Loucy (cell line): ENCODE measurements around the gene NHEJ1.

Experiments
- H2AFZ ChIP-seq: fragments of 200-600 bp; sonication (generic); 2 replicates; pipeline ENCODE4 v1.6.0; 2016; ENCODE audit warnings: antibody characterized with exemption, mild to moderate bottlenecking, low read length, moderate library complexity
- H3F3A ChIP-seq: fragments of 200-600 bp; 2 replicates; pipeline ENCODE4 v1.6.0; 2016; ENCODE audit warnings: antibody characterized with exemption, low read depth, mild to moderate bottlenecking
- H3K27me3 ChIP-seq: fragments of 200-600 bp; sonication (generic); 2 replicates; pipeline ENCODE4 v1.6.1; 2014; ENCODE audit warnings: low read length, mild to moderate bottlenecking; ENCODE audit not compliant: insufficient read depth, poor library complexity, severe bottlenecking
- H3K36me3 ChIP-seq: fragments of 200-600 bp; sonication (generic); 2 replicates; pipeline ENCODE4 v1.6.1; 2016; ENCODE audit warnings: low read length; ENCODE audit not compliant: insufficient read depth
- H3K4me1 ChIP-seq: fragments of 200-600 bp; sonication (generic); 2 replicates; pipeline ENCODE4 v1.5.1; 2014; ENCODE audit warnings: low read length, mild to moderate bottlenecking; ENCODE audit not compliant: insufficient read depth, poor library complexity, severe bottlenecking
- H3K4me2 ChIP-seq: fragments of 200-600 bp; sonication (generic); 2 replicates; pipeline ENCODE4 v1.6.0; 2014; ENCODE audit warnings: antibody characterized with exemption, low read length, low read depth, mild to moderate bottlenecking; ENCODE audit not compliant: poor library complexity, severe bottlenecking
- H3K4me3 ChIP-seq: fragments of 200-600 bp; sonication (generic); 2 replicates; pipeline ENCODE4 v1.5.1; 2014; ENCODE audit warnings: low read length, mild to moderate bottlenecking, mixed read lengths; ENCODE audit not compliant: poor library complexity, severe bottlenecking
- H3K79me2 ChIP-seq: fragments of 200-600 bp; sonication (generic); 2 replicates; pipeline ENCODE4 v1.6.1; 2014; ENCODE audit warnings: low read length; ENCODE audit not compliant: insufficient read depth
- H3K9ac ChIP-seq: fragments of 200-600 bp; sonication (generic); 2 replicates; pipeline ENCODE4 v1.6.0; 2014; ENCODE audit warnings: mild to moderate bottlenecking, low read depth, low read length, moderate library complexity; ENCODE audit not compliant: poor library complexity, severe bottlenecking
- H3K9me2 ChIP-seq: fragments of 200-600 bp; sonication (generic); replicated peaks from 2 replicates; pipeline ENCODE4 v1.6.1; 2016; ENCODE audit warnings: low read depth, low read length, mixed read lengths
- H3K9me3 ChIP-seq: fragments of 200-600 bp; sonication (generic); 2 replicates; pipeline ENCODE4 v1.6.1; 2014; ENCODE audit warnings: mild to moderate bottlenecking, antibody characterized with exemption, low read length, low read depth; ENCODE audit not compliant: insufficient read depth
- H4K20me1 ChIP-seq: fragments of 200-600 bp; sonication (generic); 2 replicates; pipeline ENCODE4 v1.6.0; 2014; ENCODE audit warnings: antibody characterized with exemption, low read length, mild to moderate bottlenecking; ENCODE audit not compliant: insufficient read depth, poor library complexity, severe bottlenecking
- CTCF ChIP-seq: fragments of 200-600 bp; sonication (generic); conservative IDR thresholded peaks from 2 replicates; pipeline ENCODE4 v1.5.1; 2014; ENCODE audit warnings: mild to moderate bottlenecking, antibody characterized with exemption, low read length
- EZH2phosphoT487 ChIP-seq: fragments of 200-600 bp; IDR thresholded peaks from 2 replicates; pipeline ENCODE4 v1.6.1; 2018; ENCODE audit warnings: antibody characterized with exemption, mild to moderate bottlenecking, moderate library complexity, borderline replicate concordance

Gene NHEJ1

GRCh38 chr2:219158025-219158424 is 2.6 kb downstream of the NHEJ1 start:
- no peaks in the 10 kb centered on the region for H3K36me3 ChIP-seq
- no peaks in the 10 kb centered on the region for H3K27me3 ChIP-seq
- no peaks in the 10 kb centered on the region for H3K9me2 ChIP-seq
- H3K4me3 ChIP-seq: no peak overlapping the region
- H2AFZ ChIP-seq: no peak overlapping the region
- H3F3A ChIP-seq: no peaks in the 10 kb centered on the region
- H3K79me2 ChIP-seq: no peaks in the 10 kb centered on the region
- H3K4me1 ChIP-seq: peaks cover 23% of the 10 kb centered on the region
- H3K9me3 ChIP-seq: no peaks in the 10 kb centered on the region
- H4K20me1 ChIP-seq: peaks cover 2% of the 10 kb centered on the region
- no peak overlapping the region for H3K9ac ChIP-seq
- H3K4me2 ChIP-seq: no peak overlapping the region
- TF ChIP-seq EZH2phosphoT487: no peak
- TF ChIP-seq CTCF: no peak

- Histone ChIP-seq H3K4me3 (no peak overlapping the region), H3K9ac (no peak overlapping the region), H3K4me2 (no peak overlapping the region), H3K9me3 (no peaks in the 10 kb centered on the region), H2AFZ (no peak overlapping the region), H3K9me2 (no peaks in the 10 kb centered on the region), H4K20me1 (peaks cover 2% of the 10 kb centered on the region), H3K4me1 (peaks cover 23% of the 10 kb centered on the region), H3F3A (no peaks in the 10 kb centered on the region), H3K79me2 (no peaks in the 10 kb centered on the region), H3K36me3 (no peaks in the 10 kb centered on the region), H3K27me3 (no peaks in the 10 kb centered on the region)
- no peak for TF ChIP-seq EZH2phosphoT487
- no peak for TF ChIP-seq CTCF
Observed at GRCh38 chr2:219157396-219157795, 3.2 kb downstream of the NHEJ1 start.

- peak; percentile 66 for TF ChIP-seq CTCF
- no peak for TF ChIP-seq EZH2phosphoT487
- Histone ChIP-seq H3K4me3 (no peak overlapping the region), H4K20me1 (peaks cover 2% of the 10 kb centered on the region), H3K9me2 (no peaks in the 10 kb centered on the region), H3K4me2 (no peak overlapping the region), H3K9me3 (no peaks in the 10 kb centered on the region), H3K79me2 (no peaks in the 10 kb centered on the region), H3F3A (no peaks in the 10 kb centered on the region), H3K9ac (no peak overlapping the region), H2AFZ (no peak overlapping the region), H3K4me1 (peaks cover 18% of the 10 kb centered on the region), H3K36me3 (no peaks in the 10 kb centered on the region), H3K27me3 (no peaks in the 10 kb centered on the region)
Observed at GRCh38 chr2:219155054-219155644, 5.5 kb downstream of the NHEJ1 start.
